SIG-M5 treated with dmso at 0.1 percent for 504 hours (cell line): ENCODE results near the gene ANP32A.
"Not testable (repeated sequence)": the region's sequence is repeated elsewhere in the genome, so short reads cannot be mapped to it uniquely, and the experiment has no call there.

Source experiments
- DNase-seq: peaks from one replicate; lab custom pipeline; 2025; ENCODE audit not compliant: unreplicated experiment; lab: John Stamatoyannopoulos, UW

The ANP32A gene

DNA sequence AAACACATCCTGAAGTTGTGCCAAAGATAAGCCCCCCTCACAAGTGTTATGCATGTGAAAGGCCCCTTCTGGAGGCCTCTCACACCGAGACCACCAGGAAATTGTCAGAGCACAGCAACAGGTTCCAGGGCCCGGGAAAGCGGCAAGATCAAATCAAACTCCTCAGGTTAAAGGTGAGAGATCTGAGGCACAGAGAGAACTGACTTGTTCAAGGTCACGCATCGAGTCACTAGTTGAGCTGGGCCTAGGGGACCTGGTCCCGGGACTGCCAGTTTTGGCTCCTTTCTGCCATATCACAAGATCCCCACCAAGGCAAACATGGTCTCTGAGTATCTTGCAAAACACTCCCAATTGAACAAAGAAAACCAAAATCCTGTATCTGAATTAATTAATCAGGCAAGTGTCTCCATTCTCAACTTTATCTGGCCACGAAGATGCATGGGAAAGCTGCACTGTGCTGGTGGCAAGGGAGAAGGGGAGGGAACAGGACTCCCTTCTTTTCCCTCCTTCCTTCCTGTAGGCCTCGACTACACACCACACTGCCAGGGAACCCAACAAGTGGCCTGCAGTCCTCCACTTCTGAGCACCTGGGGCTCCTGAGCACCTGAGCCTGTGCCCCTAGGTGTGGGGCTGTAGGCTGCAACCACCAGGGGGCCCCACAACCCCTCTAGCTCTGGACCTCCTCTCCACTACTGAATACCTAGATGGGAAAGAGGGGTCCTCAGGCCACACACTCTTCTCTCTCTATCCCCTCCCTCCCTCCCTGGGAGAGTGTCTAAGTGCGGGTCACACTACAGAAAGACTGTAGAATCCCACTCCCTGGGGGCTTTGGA is 37.3 kb downstream of the ANP32A start:
- DNase-seq = no peak

DNA sequence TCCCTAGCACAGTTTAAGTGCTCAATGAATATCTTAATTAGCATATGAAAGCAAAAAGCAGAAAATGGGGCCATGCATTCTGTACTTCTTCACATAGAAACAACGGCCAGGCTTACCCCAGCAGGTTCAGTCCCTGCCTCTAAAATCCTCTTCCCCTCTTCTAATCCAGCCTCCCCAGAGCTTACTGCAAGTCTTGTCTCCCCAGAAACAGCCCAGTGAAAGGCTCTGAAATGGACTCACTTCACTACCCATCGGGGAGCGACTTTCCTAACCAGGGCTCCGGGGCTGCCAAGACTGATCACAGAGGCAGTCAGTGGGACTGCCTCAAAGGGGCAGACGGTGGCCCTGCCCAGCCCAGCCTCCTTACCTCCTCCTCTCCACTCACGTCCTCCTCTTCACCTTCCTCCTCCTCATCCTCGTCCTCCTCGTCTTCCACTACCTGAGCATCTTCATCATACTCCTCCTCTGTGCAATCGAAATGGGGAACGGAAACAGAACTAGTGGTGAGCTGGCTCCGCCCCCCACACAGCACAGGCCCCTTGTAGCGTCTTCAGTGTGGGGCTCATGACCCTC is 38.0 kb downstream of the ANP32A start:
- no peak for DNase-seq

DNA sequence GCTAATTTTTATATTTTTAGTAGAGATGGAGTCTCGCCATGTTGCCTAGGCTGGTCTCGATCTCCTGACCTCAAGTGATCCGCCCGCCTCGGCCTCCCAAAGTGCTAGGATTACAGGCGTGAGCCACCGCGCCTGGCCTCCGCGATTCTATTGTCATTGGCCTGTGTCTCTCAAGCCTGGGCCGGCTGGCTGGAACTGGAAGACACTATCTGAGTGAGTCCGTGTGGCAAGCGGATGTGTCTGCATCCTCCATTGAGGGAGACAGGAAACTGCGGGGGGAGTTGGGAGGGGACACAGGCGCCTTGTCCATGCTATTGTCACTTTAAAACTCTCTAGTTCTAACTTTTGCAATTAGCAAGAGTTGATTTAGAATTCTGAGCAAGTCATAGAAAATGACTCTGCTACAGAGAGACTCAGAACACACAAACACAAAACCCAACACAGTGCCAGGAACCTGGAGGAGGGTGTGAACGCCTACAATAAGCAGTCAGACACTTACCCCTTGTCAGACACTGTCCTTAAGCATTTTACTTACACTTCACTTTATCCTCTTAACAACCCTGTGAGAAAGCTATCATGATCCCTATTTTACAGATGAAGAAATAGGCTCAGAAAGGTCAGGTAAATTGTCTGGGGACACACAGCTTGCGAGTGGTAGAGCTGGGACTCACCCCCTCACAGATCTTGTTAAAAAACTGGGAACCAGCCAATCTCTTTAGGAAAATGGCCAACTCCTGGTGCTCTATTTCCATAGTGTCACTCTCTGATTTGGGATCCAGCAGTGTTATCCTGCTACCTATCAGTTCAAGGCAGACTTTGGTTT is 38.7 kb downstream of the ANP32A start:
- DNase-seq = no peak

DNA sequence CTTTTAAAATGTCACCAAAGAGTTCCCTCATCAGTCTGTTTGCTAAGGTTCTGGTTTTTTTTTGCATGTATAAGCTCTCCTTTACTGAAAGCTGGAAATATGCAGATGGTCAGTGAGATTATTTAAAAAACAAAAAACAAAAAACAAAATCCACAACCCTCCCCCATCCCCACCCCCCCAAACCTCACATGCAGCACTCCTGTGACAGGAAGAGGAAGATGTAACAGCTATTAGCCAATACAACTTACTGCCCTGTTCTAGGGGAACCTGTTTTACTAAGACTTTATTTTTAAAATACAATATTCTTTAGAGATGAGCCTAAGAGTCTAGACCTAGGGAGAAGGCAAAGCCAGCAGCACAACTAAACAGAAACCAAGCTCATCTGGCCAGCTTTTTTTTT is 39.5 kb downstream of the ANP32A start:
- DNase-seq = no peak

DNA sequence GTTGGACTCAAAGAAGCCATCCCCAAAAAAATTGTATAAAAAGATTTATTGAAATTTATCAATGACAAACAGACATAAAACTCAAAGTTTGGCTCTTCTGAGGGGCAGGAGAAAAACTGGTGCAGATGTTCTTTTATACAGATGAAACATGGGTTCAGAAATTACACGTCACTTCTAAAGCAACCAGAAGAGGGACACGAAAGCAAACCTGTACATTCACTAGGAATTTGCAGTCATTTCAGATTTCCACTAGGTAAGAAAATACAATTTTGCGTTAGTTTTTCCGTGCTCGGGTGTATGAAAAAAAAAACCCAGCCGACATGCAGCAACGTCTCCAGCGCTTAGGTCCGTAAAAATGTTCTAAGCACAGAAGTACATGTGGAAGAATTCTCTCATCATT is 41.8 kb downstream of the ANP32A start:
- no peak for DNase-seq

DNA sequence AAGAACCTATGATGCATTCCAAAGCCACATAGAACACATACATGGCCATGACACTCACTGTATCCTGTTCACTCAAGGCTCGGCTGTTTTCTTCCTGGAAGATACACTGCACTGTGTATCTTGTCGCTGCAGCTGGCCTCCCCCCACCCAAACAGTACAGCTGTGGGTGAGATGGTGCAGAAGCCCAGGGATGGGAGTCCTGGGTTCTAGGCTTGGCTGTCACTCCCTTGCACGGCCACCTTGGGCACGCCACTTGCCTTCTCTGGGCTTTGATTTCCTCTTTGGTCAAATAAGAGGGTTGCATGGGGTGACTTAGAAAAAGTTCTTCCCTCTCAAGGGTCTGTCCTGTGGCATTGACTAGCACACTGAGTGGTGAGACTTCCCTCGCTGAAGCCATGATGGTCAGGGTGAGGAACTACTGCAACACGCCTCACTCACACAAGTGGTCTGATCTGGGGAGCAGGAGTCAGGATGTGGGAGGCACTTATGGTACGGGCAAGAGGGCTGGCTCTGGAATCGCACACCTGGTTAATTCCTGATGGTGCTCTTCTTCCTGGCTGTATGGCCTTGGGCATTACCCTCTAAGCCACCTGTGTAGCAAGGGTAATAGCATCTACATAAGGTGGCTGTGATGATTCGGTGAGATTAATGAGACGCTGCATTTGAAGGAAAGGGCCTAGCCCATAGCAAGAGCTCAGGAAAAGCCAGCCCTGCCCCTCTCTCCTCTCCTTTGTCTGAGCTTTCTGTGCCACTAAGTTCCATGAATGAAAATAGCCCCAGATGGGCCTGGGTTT is 44.0 kb downstream of the ANP32A start:
- DNase-seq = no peak

DNA sequence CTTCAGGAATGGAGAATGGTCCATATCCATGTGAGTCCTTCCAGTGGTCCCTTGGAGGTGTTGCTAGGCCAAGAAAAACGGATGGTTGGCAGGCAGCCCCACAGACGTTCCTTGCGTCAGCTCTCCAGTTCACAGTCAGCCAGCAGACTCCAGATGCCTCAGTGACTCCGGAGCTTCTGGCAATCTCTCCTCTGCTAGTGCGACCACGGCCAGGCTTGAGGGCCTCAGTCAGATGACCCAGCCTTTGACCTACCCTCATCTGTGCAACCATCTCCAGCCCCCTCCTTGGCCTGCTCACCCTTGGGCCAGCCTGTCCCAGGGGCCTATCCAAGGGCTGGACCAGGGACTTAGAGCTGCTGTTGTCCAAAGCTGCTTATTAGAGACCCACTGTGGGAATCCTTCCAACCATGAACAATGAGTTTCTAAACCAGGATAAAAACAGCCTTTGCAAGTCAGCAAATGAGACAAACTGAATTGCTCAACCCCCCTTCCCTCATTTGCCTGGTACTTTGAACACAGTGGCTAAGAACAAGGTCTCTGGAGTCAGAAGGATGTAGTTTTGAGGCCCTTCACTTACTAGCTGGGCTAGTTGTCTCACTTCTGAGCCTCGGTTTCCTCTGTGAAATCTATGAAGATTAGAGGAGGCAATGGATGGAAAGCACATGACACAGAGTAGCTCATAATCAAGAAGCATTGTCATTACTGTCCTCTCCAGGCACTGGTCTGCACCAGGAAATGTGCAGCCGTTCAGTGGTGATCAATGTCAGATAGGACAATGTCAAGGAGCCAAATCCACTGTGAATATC is 44.8 kb downstream of the ANP32A start:
- no peak for DNase-seq

DNA sequence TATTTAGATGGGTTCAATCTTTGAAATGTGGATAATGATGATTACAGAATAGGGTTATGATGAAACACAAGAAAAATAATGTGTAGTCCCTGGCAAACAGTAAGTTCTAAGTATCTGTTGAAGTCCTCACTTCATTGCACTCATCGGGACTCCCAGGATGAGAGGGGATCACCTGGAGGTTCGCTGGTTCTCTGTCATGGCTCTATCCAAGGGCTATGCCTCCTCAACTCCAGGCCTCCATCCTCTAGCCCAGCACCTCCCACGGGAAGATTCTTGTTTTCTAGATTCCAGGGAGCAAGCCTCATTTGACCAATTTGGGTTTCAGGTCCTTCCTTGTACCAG is 45.5 kb downstream of the ANP32A start:
- DNase-seq = no peak

DNA sequence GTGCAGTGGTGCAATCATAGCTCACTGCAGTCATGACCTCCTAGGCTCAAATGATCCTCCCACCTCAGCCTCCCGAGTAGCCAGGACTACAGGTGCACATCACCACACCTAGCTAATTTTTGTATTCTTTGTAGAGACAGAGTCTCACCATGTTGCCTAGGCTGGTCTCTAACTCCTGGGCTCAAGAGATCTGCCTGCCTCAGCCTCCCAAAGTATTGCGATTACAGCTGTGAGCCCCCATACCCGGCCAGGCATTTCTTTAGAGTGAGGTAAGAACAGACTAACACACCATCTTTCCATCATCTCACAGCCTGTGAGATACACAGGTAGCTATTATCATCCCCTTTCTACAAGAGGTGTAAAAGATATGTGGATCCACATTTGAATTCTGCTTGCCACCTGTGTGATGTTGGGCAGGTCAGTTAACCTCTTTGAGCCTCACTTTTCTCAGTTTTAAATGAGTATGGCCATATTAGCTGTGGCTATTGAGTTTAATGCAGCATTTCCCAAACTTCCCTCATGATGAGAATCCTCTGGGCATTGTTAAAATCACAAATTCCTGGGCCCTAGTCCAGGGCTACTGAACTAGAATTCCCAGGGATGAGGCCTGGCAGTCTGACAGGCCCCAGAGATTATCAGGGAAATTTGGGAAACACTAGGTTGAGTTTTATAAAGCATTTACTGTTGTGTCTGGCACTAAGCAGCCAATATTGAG is 46.0 kb downstream of the ANP32A start:
- no peak for DNase-seq

DNA sequence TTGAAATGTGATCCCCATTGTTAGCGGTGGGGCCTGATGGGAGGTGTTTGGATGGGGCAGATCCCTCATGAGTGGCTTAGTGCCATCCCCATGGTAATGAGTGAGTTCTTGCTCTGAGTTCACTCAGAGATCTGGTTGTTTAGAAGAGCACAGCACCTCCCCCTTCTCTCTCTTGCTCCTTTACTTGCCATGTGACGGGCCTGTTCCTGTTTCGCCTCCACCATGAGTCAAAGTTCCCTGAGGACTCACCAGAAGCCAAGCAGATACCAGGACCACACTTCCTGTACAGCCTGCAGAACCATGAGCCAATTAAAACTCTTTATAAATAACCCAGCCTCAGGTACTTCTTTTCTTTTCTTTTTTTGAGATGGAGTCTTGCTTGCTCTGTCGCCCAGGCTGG is 46.6 kb downstream of the ANP32A start:
- no peak for DNase-seq

DNA sequence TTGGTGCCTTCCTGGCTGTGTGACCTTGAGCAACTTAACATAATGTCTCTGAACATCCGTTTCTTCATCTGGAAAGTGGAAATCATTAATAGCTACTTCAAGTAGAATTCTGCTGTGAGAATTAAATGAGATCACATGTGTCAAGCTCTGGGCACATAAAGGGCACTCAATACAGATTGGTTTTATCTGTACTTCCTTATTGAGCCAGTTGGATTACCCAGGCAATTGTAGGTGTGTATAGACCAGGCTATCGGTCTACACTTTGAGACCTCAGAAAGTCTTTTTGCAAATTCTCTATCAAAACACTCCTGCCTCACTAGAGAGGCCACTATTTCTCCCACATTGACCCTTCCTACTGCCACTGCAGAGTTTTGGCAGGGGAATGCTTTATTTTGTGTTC is 47.7 kb downstream of the ANP32A start:
- DNase-seq = no peak

DNA sequence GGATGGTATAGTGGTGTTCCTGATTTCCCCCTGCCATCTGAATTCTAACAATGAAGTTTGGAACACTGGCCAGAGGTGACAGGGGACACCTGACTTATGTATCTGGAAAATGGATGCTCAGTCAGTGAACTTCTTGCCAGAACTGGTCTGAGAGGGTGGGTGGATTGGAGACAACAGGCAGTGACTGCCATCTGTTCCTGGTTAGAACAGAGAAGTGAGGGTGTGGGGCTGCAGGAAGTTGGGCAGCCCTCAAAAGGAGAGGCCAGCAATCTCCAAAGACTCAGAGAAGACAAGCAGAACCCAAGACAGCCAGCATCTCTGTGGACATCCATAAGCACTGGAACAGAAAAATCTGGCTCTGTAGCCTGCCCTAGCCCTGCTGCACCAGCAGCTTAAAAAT is 50.5 kb downstream of the ANP32A start:
- DNase-seq = no peak

DNA sequence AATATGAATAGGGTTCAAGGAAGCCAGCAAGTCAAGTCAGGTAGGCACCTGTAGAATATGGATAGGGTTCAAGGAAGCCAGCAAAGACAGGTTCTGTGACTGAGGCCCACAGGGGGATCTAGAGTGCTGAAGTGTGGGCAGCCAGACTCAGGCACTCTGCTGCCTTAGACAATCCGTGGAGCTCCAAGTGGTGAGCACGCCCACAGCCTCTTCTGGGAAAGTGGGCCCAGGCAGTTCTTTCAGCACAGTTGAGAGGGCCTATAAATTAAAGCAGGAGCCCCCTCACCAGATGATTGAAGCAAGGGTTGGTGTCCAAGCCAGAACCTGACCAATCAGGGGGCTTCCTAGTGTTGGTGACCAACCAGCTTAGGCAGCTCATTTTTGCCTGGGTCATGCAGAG is 51.0 kb downstream of the ANP32A start:
- DNase-seq = no peak

DNA sequence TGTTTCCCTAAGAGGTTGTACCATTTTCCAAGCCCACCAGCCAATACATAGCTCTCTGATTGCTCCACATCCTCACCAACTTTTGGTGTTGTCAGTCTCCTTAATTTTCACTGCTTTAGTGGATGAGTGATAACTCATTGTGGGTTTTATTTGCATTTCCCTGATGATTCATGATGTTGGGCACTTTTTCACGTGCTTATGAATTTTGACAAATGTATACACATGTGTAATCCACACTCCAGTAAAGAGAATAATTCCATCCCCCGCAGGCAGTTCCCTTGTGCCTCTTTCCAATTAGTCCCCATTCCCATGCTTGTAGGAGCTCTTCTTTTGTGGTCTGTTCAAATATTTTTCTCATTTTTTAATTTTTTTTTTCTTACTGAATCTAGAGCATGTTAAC is 52.4 kb downstream of the ANP32A start:
- DNase-seq = no peak

DNA sequence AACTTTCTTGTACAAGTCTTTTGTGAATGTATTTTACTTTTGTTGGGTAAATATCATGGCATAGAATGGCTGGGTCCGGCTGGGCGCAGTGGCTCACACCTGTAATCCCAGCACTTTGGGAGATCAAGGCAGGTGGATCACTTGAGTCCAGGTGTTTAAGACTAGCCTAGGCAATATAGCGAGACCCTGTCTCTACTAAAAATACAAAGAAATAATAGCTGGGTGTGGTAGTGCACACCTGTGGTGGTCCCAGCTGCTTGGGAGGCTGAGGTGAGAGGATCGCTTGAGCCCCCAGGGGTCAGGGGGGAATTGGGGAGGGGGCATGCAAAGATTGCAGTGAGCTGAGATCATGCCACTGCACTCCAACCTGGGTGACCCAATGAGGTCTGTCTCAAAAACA is 52.9 kb downstream of the ANP32A start:
- no peak for DNase-seq

DNA sequence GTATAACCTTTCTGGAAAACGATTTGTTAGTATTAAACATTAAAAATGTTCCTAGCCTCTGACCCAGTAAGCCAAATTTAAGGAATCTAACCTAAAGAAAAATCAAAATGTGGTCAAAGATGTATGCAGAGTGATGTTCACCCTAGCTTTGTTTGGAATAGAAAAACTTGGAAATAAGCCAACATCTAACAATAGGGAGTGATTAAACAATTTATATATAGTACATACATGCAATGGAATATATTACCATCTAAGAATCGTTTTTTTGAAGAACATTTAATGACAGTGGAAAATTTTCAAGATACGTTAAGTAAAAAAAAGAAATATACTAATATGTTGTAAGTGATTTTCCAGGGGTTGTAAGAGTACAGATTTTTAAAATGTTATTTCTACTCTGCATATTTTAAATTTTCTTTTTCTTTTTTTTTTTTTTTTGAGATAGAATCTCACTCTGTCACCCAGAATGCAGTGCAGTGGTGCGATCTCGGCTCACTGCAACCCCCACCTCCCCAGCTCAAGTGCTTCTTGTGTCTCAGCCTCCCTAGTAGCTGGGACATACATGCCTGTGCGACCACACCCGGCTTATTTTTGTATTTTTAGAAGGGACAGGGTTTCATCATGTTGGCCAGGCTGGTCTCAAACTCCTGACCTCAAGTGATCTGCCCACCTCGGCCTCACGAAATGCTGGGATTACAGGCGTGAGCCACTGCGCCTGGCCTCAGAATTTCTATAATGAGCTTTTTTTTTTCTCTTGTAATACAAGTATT is 54.9 kb downstream of the ANP32A start:
- no peak for DNase-seq

DNA sequence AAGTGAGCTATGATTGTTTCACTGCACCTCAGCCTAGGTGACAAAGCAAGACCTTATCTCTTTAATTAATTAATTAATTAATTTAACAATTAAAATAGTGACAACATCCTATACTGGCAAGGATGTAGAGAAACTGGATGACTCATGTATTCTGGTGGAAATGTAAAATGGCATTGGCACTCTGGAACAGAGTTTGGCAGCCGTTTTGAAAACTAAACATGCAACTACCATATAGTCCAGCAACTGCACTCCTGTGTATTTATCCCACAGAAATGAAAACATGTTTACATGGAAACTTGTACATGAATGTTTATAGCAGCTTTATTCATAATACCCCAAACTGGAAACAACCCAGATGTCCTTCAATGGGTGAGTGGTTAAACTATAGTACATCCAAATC is 56.6 kb downstream of the ANP32A start:
- no peak for DNase-seq

DNA sequence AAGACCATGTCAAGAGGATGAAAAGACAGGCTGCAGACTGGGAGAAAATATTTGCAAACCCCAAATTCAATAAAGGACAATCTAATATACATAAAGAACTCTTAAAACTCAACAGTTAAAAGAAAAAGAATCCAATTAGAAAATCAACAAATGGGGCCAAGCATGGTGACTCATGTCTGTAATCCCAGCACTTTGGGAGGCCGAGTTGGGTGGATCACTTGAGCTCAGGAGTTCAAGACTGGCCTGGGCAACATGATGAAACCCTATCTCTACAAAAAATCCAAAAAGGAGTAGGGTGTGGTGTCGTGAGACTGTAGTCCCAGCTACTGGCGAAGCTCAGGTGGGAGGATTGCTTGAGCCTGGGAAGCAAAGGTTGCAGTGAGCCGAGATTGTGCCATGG is 57.6 kb downstream of the ANP32A start:
- no peak for DNase-seq

DNA sequence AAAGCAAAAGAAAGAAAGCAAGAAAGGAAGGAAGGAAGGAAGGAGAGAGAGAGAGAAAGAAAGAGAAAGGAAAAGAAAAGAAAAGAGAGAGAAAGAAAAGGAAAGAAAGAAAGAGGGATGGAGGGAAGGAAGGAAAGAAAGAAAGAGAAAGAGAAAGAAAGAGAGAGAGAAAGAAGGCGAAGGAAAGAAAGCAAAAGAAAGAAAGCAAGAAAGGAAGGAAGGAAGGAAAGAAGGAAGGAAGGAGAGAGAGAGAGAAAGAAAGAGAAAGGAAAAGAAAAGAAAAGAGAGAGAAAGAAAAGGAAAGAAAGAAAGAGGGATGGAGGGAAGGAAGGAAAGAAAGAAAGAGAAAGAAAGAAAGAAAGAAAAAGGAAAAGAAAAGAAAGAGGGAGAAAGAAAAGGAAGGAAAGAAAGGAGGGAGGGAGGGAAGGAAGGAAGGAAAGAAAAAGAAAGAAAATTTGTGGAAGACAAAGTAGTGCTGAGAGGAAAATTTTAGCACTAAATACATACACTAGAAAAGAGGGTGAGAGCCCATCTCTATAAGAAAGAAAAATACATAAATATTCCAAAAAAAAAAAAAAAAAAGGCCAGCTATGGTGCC is 60.6 kb downstream of the ANP32A start:
- not testable (repeated sequence) for DNase-seq
